Kidney (tissue), 14 donors: ENCODE measurements around the gene CLIP4. TPM values are rescaled to one million over a fixed set of nuclear protein-coding genes. Genes with fewer than 3 reads are reported as not detected.

Source experiments
- DNase-seq, 5 donors: peaks; one replicate each; pipeline ENCODE4 v3.0.0-alpha.2; 2013 to 2020
- FAIRE-seq: peaks from 2 replicates; lab custom pipeline; 2012; peaks lifted over from hg19 to GRCh38; lab: Jason Lieb, UNC
- H3K27ac ChIP-seq, 2 donors: one replicate each; pipeline ENCODE4 v1.7.0; 2013; ENCODE audit warnings: low read depth in 2 of 2, low read length in 2 of 2, inconsistent platforms in 1 of 2
- H3K27me3 ChIP-seq: one replicate; pipeline ENCODE4 v1.7.1; 2013; ENCODE audit warnings: low read length, inconsistent platforms; ENCODE audit not compliant: control insufficient read depth, insufficient read depth
- H3K36me3 ChIP-seq, 3 donors: one replicate each; pipeline versions ENCODE4 v1.7.0 to v1.7.1; 2013; ENCODE audit warnings: low read length in 3 of 3, control low read depth in 1 of 3, inconsistent platforms in 1 of 3; ENCODE audit not compliant: insufficient read depth in 3 of 3, control insufficient read depth in 2 of 3
- H3K4me1 ChIP-seq, 3 donors: one replicate each; pipeline versions ENCODE4 v1.7.0 to v1.7.1; 2013; ENCODE audit warnings: low read length in 3 of 3, inconsistent platforms in 1 of 3, low read depth in 1 of 3; ENCODE audit not compliant: control insufficient read depth in 2 of 3, insufficient read depth in 2 of 3
- H3K4me3 ChIP-seq, 3 donors: one replicate each; pipeline versions ENCODE4 v1.7.0 to v1.8.1; 2013; ENCODE audit warnings: low read length in 3 of 3, control low read depth in 1 of 3, inconsistent platforms in 1 of 3
- H3K9ac ChIP-seq, 3 donors: one replicate each; pipeline versions ENCODE4 v1.7.0 to v1.7.1; 2013; ENCODE audit warnings: low read length in 3 of 3, control low read depth in 1 of 3, inconsistent platforms in 1 of 3
- H3K9me3 ChIP-seq, 3 donors: one replicate each; pipeline versions ENCODE4 v1.7.0 to v1.7.1; 2013; ENCODE audit warnings: low read length in 3 of 3, control low read depth in 1 of 3, inconsistent platforms in 1 of 3; ENCODE audit not compliant: control insufficient read depth in 2 of 3, insufficient read depth in 1 of 3
- CTCF ChIP-seq: IDR thresholded peaks from 3 replicates; pipeline ENCODE4 v1.5.1; 2012; ENCODE audit warnings: mild to moderate bottlenecking, moderate library complexity, borderline replicate concordance; ENCODE audit not compliant: insufficient read depth; ENCODE audit errors: extremely low read depth
- intact Hi-C: fragments of 100-400 bp; cut with DNase I; formaldehyde crosslinking; loops from one replicate; pipeline ENCODE4 v1.11.1; 2022
- polyA plus RNA-seq: library from polyadenylated mRNA; stranded (reverse); fragments of 350-450 nt; fragmentation: Illumina TruSeq; extraction: RNeasy Lipid Tissue Mini Kit (QIAGEN cat#74804); gene quantifications from one replicate; pipeline ENCODE4 v1.2.3, GENCODE V29; 2014; ENCODE audit warnings: low read depth, low replicate concordance; ENCODE audit not compliant: insufficient read depth
- total RNA-seq: library from RNA; stranded (reverse); fragmentation: NEBNext Ultra II Directional; extraction: Animal tissue kit (Norgen Biotek cat#: 25700); gene quantifications from one replicate; pipeline ENCODE4 v1.2.1, GENCODE V29; 2021
- donor health status: control.
- donor health status: control.
- donor health status: control.
- donor health status: control.
- donor health status: control.
- donor health status: DM: yes; HTN: yes; CAD: no.
- donor health status: Normal renal cell carcinoma (clear cell type).

Gene CLIP4
- total and polyA plus RNA-seq, 2 donors from 2014 or later = 7.8 to 18.1 TPM

DNA sequence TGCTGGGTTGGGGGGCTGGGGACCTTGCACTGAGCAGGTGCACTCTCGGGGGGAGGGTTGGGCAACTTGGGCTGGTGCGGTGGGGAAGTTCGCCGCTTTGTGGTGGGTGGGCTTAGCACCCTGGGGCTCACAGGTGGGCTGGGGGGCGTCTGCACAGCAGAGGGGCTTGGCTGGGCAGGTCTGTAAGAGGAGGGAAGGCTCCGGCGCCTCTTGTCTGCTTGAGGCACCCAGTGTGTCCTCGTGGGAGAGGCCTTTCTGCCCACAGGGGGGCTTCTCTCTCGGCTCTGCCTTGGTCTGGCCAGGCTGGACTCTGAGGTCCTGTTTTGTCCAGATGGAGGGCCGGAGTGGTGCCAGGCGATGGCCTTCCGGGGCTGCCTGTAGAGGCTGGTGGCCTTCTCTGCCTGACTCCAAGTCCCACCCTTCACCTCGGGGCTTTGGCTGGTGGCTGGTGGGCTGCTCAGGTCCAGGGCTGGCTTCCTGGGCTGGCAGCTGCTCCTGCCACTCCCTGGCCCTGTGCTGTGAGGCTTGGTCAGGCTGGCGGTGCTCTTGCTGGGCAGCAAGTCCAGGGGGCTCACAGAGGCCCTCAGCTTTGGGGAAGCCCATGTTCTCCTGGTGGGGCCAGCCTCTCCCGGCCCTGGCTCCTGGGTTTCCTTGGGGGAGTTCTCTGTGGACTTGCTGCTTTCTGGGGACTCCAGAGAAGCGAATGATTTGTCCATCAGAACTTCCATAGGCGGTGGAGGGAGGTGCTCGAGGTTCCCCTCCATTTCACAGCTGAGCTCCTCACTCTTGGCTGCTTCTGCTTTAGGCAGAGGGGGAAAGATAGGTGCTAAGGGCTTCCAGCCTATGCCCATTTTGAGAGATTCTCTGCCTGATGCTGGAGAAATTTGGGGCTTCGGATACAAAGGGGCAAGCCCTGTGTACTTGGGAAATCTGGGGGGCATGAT lies 43.9 kb upstream of the CLIP4 start:
- no peaks in the 10 kb centered on the region for H3K9me3 ChIP-seq
- no peak for TF ChIP-seq CTCF
- no peaks in the 10 kb centered on the region for H3K4me1 ChIP-seq
- DNase-seq (peak in 1 of 5 donors; percentile 31), FAIRE-seq (no peak)
- no peaks in the 10 kb centered on the region for H3K27me3 ChIP-seq
- H3K27ac ChIP-seq = no peak overlapping the region
- no peaks in the 10 kb centered on the region for H3K36me3 ChIP-seq
- no peak overlapping the region for H3K9ac ChIP-seq
- no peak overlapping the region for H3K4me3 ChIP-seq
- intact Hi-C loops = no loop called here

DNA sequence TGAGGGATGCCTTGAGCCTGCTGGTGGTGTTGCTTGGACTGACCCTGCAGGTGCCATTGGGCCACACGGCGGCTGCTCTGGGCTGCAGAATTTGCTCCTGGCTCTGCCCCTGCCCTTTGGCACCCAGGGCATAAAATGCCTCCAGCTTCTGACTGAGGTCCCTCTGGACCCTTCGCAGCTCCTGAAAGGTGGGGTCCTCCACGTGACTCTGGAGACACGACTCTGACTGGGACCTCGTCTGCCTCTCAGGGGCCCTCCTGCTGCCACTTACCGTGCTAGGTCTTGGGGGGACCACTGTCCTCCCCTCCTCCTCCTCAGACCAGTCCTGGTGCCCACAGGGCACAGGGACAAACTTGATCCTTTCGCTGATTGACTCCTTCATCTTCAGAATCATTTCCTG lies 43.0 kb upstream of the CLIP4 start:
- FAIRE-seq (no peak), DNase-seq (peak in 1 of 5 donors; percentile 24)
- Histone ChIP-seq H3K4me1 (no peaks in the 10 kb centered on the region), H3K4me3 (no peak overlapping the region), H3K27me3 (no peaks in the 10 kb centered on the region), H3K9ac (no peak overlapping the region), H3K36me3 (no peaks in the 10 kb centered on the region), H3K9me3 (no peaks in the 10 kb centered on the region), H3K27ac (no peak overlapping the region)
- no peak for TF ChIP-seq CTCF
- intact Hi-C loops = no loop called here

GRCh38 chr2:29072971-29073725 lies 42.1 kb upstream of the CLIP4 start:
- no peak for FAIRE-seq
- DNase-seq = no peak
- Histone ChIP-seq H3K36me3 (no peaks in the 10 kb centered on the region), H3K27ac (no peak overlapping the region), H3K9ac (no peak overlapping the region), H3K4me1 (no peaks in the 10 kb centered on the region), H3K27me3 (no peaks in the 10 kb centered on the region), H3K4me3 (no peak overlapping the region), H3K9me3 (no peaks in the 10 kb centered on the region)
- TF ChIP-seq CTCF = no peak
- intact Hi-C loops = no loop called here
